Measurements from ENCODE around the gene KLHL30.

The KLHL30 gene

DNA sequence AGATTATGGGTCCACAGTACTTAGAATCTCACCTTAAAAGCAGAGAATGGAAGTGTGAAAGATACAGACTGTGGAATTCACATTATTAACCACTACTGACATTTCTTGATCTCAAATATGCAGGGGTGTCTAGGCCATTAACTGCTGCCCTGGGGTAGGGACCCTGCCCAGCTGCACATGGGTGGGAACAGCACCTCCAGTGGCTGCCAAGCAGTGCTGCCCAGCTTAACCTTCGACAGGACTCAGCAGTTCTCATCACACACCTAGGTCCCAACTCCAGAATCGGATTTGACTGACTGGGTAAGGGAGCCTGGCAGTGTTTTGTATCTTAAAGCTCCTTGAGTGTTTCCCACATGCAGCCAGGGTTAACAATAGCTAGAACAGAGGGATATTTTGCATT lies 35.2 kb downstream of the KLHL30 start:
- DNase-seq (ENCODE audit: low read depth) = no peak
- H3K4me3 ChIP-seq (ENCODE audit: low read length) = no peak overlapping the region
- TF ChIP-seq, protein P1, sequence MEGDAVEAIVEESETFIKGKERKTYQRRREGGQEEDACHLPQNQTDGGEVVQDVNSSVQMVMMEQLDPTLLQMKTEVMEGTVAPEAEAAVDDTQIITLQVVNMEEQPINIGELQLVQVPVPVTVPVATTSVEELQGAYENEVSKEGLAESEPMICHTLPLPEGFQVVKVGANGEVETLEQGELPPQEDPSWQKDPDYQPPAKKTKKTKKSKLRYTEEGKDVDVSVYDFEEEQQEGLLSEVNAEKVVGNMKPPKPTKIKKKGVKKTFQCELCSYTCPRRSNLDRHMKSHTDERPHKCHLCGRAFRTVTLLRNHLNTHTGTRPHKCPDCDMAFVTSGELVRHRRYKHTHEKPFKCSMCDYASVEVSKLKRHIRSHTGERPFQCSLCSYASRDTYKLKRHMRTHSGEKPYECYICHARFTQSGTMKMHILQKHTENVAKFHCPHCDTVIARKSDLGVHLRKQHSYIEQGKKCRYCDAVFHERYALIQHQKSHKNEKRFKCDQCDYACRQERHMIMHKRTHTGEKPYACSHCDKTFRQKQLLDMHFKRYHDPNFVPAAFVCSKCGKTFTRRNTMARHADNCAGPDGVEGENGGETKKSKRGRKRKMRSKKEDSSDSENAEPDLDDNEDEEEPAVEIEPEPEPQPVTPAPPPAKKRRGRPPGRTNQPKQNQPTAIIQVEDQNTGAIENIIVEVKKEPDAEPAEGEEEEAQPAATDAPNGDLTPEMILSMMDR (conservative IDR thresholded peaks at IDR 0.05; ENCODE audit: low read length) = no peak

DNA sequence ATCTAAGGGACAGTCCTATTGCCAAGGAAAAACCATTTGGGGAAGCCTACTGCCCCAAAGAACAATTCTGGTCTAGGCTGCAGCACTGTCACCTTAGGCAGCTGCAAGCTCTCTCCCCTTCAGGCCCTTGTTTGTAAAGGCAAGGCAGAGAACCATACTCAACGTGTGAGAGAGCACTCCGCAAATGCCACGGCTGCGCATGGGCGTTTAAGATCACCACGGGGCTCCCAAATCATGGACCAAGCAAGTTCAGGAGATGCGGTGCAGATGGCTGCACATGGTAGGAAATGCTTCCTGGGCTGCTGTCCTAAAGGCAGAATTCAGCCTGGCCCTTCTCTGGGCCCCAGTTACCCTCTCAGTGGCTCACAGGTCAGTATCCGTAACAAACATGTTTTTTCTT lies 35.8 kb downstream of the KLHL30 start:
- TF ChIP-seq, protein P1 (conservative IDR thresholded peaks at IDR 0.05; ENCODE audit: low read length) = no peak
- no peak overlapping the region for H3K4me3 ChIP-seq (ENCODE audit: low read length)
- no peak for DNase-seq (ENCODE audit: low read depth)

DNA sequence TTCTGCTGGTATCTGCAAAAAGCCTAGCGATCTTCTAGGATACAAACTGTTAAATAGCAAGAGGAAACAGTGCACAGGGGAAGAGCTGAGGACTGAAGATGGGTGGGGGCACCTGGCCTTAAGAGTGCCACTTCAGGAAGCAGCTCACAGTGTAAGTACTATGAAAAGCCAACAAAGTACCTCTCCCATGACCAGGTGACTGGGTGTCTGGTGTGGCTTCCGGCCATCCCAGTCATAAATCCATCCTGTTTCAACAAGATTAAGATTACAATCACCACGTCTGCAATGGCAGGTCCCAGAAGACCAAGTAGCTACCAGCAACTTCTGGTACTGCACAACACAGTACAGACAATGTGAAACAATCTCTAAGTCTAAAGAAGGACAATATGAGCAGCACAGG lies 36.2 kb downstream of the KLHL30 start:
- H3K4me3 ChIP-seq (ENCODE audit: low read length) = no peak overlapping the region
- TF ChIP-seq, protein P1 (conservative IDR thresholded peaks at IDR 0.05; ENCODE audit: low read length) = no peak
- no peak for DNase-seq (ENCODE audit: low read depth)

DNA sequence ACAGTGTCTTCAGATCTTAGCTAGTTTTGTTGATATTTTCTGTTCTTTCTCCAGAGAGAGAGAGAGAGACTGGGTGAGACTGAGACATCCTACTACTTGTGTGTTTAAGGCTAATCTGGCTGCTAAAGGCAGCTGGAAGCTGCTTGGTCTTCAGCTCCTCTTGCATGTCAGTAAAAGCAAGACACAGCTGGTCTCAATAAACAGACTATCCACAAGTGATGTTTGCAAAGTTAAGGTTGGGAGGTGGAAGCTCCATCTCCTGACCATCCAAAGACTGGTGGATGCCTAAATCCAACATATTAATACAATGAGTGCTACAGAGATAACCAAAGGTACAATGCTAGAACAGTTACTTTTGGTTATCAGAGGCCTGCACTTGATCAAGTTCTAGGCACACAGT lies 38.1 kb downstream of the KLHL30 start:
- no peak overlapping the region for H3K4me3 ChIP-seq (ENCODE audit: low read length)
- peak; percentile 62 for DNase-seq (ENCODE audit: low read depth)
- TF ChIP-seq, protein P1 (conservative IDR thresholded peaks at IDR 0.05; ENCODE audit: low read length) = no peak

DNA sequence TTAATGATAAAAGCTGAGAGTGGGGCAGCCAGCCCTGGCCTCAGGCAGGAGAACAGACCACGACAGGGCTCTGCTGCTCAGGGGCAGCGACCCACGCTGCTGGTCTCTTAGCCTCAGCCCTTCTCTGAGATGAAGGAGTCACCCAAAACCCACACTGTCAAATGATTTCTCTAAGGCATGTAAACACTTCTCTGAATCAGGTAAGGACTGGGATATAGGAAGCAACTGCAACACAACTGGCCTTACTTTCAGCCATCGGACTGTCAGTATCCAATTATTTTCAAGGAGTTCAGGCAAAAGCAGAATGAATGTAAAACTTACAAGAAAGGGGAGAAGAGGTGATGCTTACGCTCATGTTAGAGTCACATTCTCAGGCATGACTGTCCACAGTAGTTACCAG lies 42.1 kb downstream of the KLHL30 start:
- no peak for DNase-seq (ENCODE audit: low read depth)
- TF ChIP-seq, protein P1 (conservative IDR thresholded peaks at IDR 0.05; ENCODE audit: low read length) = no peak
- no peak overlapping the region for H3K4me3 ChIP-seq (ENCODE audit: low read length)

DNA sequence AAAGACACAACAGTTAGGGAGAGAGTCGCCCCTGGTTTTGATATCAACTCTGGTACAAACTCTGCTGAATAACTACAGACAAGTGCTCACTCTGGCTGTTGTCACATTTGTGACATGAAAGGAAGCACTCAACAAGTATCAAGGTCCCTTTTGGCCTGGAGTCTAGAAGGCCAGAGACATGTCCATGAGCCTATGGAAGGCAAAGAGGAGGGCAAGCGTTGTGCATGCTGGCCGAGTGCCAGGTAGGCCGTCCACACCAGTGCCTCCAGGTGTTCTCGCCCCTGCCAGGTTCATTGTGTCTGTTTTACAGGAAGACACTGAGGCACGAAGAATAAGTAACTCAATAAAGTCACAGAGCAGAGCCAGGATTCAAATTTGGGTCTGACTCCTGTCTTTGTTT lies 43.9 kb downstream of the KLHL30 start:
- DNase-seq (ENCODE audit: low read depth) = no peak
- TF ChIP-seq, protein P1 (conservative IDR thresholded peaks at IDR 0.05; ENCODE audit: low read length) = no peak
- no peak overlapping the region for H3K4me3 ChIP-seq (ENCODE audit: low read length)

DNA sequence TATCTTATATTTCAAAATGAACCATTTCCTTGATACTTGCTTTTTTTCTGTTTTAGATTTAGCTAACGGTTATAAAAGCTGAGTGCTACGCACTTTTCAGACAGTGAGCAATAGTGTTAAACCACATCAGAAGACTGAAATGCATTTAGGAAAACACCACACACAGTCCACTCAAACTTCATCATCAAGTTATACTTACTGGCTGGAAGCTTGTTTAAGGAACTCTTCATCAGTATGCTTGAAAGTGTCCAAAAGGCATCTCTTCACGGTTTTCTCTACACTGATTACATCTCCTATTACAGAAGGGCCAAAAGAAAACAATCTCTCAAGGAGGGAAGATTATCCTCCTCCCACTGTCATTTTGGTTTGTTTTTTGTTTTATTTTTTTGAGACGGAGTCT lies 45.4 kb downstream of the KLHL30 start:
- H3K4me3 ChIP-seq (ENCODE audit: low read length) = no peak overlapping the region
- TF ChIP-seq, protein P1 (conservative IDR thresholded peaks at IDR 0.05; ENCODE audit: low read length) = no peak
- DNase-seq (ENCODE audit: low read depth) = no peak
